Measurements from ENCODE around the gene PDHB. TPM values are rescaled to one million over a fixed set of nuclear protein-coding genes. Genes with fewer than 3 reads are reported as not detected.

The PDHB gene
- total and polyA plus RNA-seq, 2 of the 13 experiments (the other 11 are each of a cell fraction or from before 2014, with no cell fraction given) = 108 to 153 TPM

DNA sequence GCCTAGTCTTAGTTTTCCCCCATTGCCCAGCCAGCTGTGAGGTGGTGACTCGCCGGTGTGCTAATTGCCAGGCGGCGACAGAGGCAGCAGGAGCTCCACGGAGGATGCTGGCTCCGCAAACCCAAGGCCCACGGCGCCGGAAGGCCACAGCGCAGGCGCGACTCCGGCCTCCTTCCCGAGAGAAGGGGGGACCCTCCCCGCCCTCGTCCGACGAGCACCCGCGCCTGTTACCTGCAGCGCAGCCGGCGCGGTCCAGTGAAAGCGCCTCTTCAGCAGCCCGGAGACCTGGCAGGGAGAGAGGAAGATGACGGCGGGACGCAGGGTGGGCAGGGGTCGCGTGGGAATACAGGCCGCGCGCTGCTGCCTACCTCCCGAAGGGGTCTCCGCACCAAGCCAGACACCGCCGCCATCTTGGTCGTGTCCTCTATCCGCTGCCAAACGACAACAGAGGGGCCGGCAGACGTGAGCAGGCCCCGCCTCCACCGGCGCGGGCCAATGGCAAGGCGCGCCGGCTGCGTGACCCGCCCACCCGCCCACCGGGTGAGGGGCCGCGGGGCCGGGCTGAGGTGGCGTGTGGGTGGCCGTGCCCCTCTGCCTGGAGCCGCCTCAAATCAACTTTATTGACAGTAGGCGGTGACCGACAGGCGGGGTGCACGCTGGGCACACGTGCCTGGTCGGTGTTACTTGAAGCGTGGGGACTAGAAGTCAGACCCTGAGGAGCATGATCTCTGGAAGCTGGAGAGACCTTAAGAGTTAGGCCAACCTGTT, at the start of gene PDHB (continued):
- TF ChIP-seq, protein P1, sequence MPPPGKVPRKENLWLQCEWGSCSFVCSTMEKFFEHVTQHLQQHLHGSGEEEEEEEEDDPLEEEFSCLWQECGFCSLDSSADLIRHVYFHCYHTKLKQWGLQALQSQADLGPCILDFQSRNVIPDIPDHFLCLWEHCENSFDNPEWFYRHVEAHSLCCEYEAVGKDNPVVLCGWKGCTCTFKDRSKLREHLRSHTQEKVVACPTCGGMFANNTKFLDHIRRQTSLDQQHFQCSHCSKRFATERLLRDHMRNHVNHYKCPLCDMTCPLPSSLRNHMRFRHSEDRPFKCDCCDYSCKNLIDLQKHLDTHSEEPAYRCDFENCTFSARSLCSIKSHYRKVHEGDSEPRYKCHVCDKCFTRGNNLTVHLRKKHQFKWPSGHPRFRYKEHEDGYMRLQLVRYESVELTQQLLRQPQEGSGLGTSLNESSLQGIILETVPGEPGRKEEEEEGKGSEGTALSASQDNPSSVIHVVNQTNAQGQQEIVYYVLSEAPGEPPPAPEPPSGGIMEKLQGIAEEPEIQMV (CRISPR knock-in tag; IDR thresholded peaks at IDR 0.05; ENCODE audit: low read depth) = peak; percentile 79; the same call in 1 of the 2 replicates
- no peak for TF ChIP-seq PLRG1 (conservative IDR thresholded peaks at IDR 0.05)
- TF ChIP-seq RAD21 (CRISPR knock-in tag; IDR thresholded peaks at IDR 0.05) = peak; percentile 40
- peak; percentile 15 for TF ChIP-seq HNRNPK (IDR thresholded peaks at IDR 0.05; ENCODE audit: low read depth, low read length, poor library complexity, severe bottlenecking)
- TF ChIP-seq, protein P2, sequence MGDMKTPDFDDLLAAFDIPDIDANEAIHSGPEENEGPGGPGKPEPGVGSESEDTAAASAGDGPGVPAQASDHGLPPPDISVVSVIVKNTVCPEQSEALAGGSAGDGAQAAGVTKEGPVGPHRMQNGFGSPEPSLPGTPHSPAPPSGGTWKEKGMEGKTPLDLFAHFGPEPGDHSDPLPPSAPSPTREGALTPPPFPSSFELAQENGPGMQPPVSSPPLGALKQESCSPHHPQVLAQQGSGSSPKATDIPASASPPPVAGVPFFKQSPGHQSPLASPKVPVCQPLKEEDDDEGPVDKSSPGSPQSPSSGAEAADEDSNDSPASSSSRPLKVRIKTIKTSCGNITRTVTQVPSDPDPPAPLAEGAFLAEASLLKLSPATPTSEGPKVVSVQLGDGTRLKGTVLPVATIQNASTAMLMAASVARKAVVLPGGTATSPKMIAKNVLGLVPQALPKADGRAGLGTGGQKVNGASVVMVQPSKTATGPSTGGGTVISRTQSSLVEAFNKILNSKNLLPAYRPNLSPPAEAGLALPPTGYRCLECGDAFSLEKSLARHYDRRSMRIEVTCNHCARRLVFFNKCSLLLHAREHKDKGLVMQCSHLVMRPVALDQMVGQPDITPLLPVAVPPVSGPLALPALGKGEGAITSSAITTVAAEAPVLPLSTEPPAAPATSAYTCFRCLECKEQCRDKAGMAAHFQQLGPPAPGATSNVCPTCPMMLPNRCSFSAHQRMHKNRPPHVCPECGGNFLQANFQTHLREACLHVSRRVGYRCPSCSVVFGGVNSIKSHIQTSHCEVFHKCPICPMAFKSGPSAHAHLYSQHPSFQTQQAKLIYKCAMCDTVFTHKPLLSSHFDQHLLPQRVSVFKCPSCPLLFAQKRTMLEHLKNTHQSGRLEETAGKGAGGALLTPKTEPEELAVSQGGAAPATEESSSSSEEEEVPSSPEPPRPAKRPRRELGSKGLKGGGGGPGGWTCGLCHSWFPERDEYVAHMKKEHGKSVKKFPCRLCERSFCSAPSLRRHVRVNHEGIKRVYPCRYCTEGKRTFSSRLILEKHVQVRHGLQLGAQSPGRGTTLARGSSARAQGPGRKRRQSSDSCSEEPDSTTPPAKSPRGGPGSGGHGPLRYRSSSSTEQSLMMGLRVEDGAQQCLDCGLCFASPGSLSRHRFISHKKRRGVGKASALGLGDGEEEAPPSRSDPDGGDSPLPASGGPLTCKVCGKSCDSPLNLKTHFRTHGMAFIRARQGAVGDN (CRISPR knock-in tag; IDR thresholded peaks at IDR 0.05) = peak; percentile 97
- TF ChIP-seq, protein P3, sequence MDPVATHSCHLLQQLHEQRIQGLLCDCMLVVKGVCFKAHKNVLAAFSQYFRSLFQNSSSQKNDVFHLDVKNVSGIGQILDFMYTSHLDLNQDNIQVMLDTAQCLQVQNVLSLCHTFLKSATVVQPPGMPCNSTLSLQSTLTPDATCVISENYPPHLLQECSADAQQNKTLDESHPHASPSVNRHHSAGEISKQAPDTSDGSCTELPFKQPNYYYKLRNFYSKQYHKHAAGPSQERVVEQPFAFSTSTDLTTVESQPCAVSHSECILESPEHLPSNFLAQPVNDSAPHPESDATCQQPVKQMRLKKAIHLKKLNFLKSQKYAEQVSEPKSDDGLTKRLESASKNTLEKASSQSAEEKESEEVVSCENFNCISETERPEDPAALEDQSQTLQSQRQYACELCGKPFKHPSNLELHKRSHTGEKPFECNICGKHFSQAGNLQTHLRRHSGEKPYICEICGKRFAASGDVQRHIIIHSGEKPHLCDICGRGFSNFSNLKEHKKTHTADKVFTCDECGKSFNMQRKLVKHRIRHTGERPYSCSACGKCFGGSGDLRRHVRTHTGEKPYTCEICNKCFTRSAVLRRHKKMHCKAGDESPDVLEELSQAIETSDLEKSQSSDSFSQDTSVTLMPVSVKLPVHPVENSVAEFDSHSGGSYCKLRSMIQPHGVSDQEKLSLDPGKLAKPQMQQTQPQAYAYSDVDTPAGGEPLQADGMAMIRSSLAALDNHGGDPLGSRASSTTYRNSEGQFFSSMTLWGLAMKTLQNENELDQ (CRISPR knock-in tag; IDR thresholded peaks at IDR 0.05; ENCODE audit: borderline replicate concordance) = peak; percentile 85; the same call in 1 of the 2 replicates
- TF ChIP-seq POLR2G (IDR thresholded peaks at IDR 0.05; ENCODE audit: low read depth, low read length) = peak; percentile 94
- TF ChIP-seq, protein P4, sequence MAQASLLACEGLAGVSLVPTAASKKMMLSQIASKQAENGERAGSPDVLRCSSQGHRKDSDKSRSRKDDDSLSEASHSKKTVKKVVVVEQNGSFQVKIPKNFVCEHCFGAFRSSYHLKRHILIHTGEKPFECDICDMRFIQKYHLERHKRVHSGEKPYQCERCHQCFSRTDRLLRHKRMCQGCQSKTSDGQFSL (CRISPR knock-in tag; IDR thresholded peaks at IDR 0.05) = peak; percentile 40; the same call in 1 of the 2 replicates
- peak; percentile 94 for TF ChIP-seq SMAD3 (CRISPR knock-in tag; IDR thresholded peaks at IDR 0.05)
- TF ChIP-seq MZF1 (CRISPR knock-in tag; IDR thresholded peaks at IDR 0.05; ENCODE audit: borderline replicate concordance) = no peak
- no peak; the same call in 1 of the 2 replicates for TF ChIP-seq GATA4 (IDR thresholded peaks at IDR 0.05; ENCODE audit: borderline replicate concordance, low read depth)
- TF ChIP-seq, protein P5, sequence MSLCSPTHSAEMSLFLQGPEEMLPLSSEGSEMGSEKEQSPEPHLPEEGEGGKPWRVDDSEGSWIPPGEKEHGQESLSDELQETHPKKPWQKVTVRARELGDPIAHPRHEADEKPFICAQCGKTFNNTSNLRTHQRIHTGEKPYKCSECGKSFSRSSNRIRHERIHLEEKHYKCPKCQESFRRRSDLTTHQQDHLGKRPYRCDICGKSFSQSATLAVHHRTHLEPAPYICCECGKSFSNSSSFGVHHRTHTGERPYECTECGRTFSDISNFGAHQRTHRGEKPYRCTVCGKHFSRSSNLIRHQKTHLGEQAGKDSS (CRISPR knock-in tag; IDR thresholded peaks at IDR 0.05; ENCODE audit: borderline replicate concordance, low read depth) = no peak; the same call in 1 of the 2 replicates

Measured in HepG2 (cell line).